Endometrial microvascular endothelial cells (primary cell): Measurements from ENCODE around the gene GPR35. TPM values are rescaled to one million over a fixed set of nuclear protein-coding genes. Genes with fewer than 3 reads are reported as not detected.
"Not testable (repeated sequence)": the region's sequence is repeated elsewhere in the genome, so short reads cannot be mapped to it uniquely, and the experiment has no call there.

Source experiments
- in situ Hi-C: cut with HindIII; loops from 2 replicates; pipeline ENCODE4 v1.10.0; 2017; ENCODE audit warnings: low sequenced_read_pairs, low pct_unique_long_range_greater_than_20kb; ENCODE audit errors: inconsistent ontology term
- total RNA-seq: library from RNA; depleted of rRNA; stranded (reverse); fragments of >200 nt; gene quantifications from one replicate; pipeline ENCODE4 v1.2.3, GENCODE V29; 2015; ENCODE audit errors: inconsistent ontology term

Gene GPR35
- total RNA-seq, 1 donor from 2014 or later, result 0.46 TPM

GRCh38 chr2:240600451-240600961, 24.8 kb upstream of the GPR35 start:
- in situ Hi-C loops, result no loop called here

- in situ Hi-C loops, result no loop called here
Observed at GRCh38 chr2:240601061-240601830, 24.0 kb upstream of the GPR35 start.

DNA sequence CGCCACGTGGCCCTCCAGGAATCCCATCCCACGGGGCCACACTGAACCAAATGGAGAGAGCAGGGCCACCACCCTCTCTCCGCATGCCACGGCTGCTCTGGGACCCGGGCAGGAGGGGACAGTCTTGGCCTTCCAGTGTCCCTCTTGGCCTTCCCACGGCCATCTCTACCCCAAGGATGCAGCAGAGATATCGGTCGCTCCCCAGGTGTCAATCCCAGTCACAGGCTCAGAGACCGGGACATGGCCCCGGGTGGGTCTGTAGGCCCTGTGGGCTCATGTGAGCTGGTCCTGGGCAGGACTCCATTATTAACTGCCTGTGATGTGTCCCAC, 23.5 kb upstream of the GPR35 start:
- in situ Hi-C loops, result no loop called here

DNA sequence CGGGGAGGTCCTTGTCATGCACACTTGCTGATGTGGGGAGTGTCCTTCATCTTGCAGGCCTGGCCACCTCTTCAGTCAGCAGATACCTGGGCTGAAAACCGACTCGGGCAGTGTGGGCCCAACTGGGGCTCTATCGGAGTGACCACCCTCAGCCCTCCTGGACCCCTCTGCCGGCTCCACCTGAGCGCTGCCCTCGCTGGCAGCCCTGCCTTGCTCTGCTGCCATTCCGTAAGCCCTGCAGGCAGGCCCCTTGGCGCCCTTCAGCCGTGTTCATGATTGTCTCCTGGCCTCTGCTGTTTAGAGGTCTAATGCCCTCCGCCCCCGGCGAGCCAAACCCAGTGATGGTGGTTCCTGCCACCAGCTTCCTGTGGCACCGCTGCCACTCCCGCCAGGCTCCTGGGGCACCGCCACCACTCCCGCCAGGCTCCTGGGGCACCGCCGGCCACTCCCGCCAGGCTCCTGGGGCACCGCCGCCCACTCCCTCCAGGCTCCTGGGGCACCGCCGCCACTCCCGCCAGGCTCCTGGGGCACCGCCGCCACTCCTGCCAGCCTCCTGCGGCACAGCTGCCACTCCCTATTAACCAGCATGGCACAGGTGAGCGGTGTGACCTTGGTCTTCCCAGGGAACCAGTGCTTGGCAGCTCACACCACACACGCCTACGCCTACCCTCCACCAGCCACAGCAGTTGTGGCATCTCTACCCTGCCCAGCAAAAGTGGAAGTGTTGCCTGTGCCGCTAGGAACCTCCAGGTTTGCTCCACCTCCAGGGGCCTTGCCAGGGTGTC, 22.8 kb upstream of the GPR35 start:
- in situ Hi-C loops, result no loop called here

GRCh38 chr2:240603081-240603835, 22.0 kb upstream of the GPR35 start:
- in situ Hi-C loops, result no loop called here

GRCh38 chr2:240603846-240604245, 21.4 kb upstream of the GPR35 start:
- in situ Hi-C loops, result no loop called here

DNA sequence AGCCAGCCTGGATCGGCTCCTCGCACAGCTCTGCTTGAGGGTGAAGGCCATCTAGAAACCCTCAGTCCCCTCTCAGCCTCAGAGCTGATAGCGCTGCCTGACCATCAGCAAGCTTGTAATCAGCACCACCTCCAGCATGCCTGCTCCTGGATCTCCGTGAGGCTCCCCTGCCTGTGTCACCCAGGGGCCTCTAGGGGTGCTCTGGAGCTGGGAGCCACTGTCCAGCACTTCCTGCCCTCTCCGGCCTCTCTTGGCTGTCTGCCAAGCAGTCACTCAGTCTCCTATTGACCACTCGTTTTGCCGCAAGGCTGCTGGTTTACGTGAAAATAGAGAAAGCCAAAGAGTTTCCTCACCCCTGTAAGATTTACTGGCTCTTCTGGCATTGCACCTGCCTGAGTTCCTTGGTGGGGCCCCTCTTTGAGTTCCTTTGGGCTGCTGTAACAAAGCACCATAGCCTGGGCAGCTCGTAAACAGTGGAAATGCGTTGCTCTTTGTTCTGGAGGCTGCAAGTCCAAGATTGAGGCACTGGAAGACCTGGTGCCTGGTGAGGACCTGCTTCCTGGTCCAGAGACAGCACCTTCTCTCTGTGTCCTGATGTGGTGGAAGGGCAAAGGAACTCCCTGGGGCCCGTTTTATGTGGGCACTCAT, 20.9 kb upstream of the GPR35 start:
- in situ Hi-C loops, result no loop called here

- in situ Hi-C loops, result no loop called here
Observed at GRCh38 chr2:240604939-240605716, 20.2 kb upstream of the GPR35 start.

- in situ Hi-C loops, result no loop called here
Observed at GRCh38 chr2:240605867-240606743, 19.2 kb upstream of the GPR35 start.

GRCh38 chr2:240611601-240612210, 13.6 kb upstream of the GPR35 start:
- in situ Hi-C loops, result no loop called here

- in situ Hi-C loops, result no loop called here
Observed at GRCh38 chr2:240613781-240614180, 11.5 kb upstream of the GPR35 start.

DNA sequence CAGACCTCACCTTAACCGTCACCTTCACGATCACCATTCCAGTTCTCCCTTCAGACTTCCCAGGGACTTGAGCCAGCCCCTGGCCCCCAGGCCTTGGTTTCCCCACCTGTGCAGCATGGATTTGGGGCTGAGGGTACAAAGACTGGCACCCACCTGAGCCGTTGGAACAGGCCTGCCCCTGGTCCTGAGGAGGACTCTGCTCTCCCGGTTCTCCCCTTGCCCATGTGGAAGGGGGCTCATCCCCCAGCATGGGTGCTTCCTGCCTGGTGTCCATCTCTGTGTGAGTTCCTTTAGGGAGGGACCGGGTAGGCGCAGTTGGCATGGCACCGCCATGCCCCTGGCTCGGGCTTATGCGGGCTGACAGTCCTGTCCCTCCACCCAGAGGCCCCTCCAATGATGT, 10.9 kb upstream of the GPR35 start:
- in situ Hi-C loops, result no loop called here

DNA sequence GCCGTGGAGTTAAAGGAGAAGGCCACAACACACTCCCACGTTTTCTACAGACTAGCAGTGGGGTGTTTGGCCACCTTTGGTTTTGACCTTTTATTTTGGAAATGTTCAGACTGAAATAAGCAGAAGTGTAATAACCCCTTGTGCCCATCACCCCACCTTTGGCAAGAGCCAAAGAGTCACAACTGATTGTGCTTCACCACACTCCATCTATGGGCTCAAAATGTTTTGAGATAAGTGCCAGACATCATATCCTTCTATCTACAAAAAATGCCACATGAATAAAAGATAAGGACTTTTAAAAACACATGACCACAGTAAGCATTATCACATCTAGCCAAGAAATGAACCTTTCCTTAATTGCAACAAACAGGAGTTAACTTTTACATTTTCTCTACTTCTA, 9.9 kb upstream of the GPR35 start:
- in situ Hi-C loops, result no loop called here

GRCh38 chr2:240615820-240616547, 9.3 kb upstream of the GPR35 start:
- in situ Hi-C loops, result no loop called here

DNA sequence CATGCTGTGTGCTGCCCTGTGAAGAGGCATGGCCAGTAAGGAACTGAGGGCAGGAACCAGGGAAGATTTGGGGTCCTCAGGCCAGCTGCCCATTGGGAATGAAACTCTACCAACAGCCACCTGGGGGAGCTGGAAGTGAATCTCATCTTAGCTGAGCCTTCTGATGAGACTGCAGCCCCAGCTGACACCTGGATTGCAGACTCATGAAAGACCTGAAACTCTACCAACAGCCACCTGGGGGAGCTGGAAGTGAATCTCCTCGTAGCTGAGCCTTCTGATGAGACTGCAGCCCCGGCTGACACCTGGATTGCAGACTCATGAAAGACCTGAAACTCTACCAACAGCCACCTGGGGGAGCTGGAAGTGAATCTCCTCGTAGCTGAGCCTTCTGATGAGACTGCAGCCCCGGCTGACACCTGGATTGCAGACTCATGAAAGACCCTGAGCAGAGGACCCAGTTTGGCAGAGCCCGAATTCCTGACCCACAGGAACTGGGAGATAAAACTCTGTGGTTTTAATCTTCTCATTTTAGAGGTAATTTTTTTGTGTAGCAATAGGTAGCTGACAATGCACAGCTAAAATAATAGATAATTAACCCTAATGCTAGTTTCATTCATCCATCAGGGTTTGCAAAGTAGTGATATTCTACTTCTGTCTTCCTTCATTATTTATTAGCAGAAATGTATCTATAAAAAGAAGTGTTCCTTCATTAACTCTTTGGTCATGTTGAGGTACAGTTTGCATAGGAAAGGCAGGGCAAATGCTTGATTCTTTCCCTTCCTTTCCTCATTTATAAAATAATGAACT, 8.2 kb upstream of the GPR35 start:
- in situ Hi-C loops, result not testable (repeated sequence)

DNA sequence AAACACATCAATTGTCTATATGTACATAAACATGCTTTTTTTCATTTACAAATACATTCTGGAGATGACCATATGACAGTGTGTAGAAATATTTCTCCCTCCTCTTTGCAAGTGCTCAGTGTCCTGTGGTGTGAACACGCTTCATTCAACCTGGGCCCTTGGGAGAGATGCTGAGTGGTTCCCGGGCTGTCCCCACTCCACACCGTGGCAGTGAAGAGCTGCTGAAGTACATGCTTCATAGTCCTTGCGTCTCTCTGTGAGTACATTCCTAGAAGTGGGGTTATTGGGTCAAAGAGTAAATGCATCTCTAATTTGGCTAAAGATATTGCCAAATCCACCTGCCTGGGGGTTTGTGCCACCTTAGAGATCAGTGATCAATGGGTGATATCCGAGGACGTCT, 6.5 kb upstream of the GPR35 start:
- in situ Hi-C loops, result no loop called here
